NOMO-1 treated with DMSO at 0.1 percent for 48 hours (cell line): ENCODE data around the gene TPRA1.
"Not testable (repeated sequence)": the region's sequence is repeated elsewhere in the genome, so short reads cannot be mapped to it uniquely, and the experiment has no call there.

Experiments used
- DNase-seq: peaks from one replicate; lab custom pipeline; 2025; ENCODE audit not compliant: unreplicated experiment; lab: John Stamatoyannopoulos, UW

The TPRA1 gene

DNA sequence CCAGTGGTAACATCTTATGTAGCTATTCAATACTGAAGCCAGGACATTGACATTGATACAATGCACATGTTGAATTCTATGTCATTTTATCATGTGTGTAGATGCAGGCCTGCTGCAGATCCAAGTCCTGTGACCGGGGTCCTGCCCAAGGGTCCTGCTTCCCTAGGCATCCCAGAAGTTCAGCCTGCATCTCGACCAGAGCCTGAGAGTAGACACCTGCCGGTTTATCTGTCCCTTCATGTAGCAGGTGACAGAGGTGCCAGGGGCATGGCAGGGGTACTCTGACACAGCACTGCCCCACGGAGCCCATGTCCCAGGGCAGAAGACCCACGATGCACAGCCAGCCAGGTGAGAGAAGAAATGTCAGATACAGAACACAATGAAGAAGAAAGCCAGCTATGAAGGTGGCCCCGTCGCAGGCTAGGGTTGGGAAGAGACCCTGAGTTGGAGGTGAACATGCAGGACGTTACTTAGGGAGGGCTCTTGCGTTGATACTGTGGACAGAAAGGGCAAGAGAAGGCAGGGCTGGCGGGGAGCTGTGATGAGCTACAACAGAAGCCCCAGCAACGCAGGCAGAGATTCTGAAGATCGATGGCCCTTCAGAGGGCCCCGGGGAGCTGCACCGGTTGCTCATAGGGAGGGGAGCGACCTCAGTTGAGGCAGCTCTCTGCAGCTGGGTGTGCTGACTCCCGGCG lies 51.0 kb downstream of the TPRA1 start:
- no peak for DNase-seq

DNA sequence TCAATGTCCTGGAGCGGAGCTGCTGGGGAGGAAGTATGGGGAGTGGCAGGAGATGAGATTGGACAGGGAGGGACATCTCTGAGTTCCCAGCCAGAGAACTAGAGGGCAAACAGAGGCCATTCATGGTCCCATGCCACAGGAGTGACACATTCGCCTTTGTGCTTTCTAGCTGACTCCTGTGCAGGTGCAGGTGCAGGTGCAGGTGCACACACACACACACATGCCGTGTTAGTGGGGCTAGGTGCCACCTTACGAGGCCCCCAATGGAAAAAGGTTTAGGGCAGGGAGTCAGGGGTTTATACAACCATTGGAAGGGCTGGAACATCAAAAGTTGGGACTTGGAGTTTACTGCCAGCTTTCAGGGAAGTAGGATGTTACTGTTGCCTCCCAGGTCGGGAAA lies 52.0 kb downstream of the TPRA1 start:
- no peak for DNase-seq

DNA sequence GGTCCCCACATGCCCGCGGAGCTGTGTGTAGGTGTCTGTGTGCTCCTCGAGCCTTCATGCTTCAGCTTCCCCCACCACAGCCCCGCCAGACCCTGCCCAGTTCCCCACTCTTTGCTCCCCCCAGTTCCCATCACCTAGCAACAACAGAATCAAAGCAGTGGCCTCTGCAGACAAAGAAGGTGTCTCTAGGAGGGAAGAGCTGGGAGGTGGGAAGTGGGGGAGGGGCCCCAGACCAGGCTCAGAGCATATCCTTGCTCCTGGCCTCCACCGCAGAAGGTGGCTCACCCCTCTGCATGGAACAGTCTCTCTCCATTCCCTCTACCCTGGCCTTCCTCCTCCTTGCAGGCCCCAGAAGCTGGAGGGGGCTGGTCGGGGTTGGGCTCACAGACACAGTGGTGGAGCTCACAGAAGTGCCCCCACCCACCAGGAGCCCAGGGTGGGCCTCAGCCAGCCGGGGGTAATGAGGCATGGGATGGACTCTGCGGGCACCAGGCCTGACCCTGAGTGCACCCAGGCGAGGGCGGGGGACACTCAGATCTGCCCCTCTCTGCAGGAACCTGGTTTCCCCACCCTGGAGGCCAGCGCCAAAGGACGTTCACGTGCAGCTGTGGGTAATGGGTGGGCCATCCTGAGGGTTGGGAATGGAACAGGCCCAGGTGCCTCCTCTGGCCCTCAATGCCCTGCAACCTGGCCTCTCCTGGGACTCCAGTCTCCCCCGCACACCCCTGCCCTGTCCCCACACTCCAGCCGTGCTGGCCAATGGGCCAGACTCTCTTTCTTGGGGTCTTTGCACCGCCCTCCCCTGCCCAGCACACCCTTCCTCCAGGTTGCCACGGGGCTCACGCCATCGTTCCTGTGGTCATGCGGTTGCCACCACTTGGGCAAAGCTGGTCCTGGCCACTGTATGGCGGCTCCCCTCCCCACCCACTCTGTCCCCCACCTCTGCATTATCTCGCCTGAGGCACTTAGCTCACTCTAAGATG lies 53.4 kb downstream of the TPRA1 start:
- no peak for DNase-seq

DNA sequence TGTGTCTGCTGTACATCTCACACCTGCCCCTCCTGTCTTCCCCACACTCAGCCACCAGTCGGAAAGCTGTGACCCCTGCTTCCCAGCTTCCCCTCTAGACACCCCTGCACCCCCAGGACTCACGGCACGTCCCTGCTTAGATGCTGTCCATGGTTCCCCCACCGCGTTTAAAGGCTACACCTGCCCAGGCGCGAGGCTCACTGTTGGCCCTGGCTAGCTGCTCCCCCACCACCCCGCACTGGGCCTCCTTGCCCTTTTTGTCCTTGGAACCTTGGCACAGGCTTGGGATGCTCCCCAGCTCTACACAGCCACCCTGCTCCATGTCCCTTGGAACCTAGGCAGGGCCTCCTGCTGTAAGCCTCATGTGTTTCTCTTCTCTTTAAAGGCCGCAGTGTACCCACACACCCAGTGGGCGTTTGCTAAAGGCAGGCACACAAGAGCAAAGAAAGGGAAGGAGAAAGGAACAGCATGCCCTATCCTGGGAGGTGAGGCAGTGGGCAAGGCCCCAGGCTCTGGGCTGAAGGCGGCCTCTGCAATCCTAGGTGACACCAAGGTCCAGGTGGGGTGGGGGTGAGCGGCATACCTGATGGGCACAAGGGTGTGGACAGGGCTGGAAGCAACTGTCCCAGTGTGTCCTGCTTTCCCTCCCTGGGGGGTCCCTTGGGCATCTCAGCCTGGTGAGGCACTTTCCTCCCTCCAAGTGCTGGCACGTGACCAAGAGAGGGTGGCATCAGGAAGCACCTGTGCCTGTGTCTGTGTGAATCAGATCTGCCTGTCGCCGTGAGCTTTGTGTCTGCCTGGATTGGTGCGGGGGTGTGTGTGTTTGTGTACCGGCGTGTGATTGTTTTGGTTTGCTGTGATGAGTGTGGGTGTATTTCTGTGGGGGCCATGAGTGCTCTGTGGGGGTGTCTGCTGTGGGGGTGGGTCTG lies 54.4 kb downstream of the TPRA1 start:
- no peak for DNase-seq

DNA sequence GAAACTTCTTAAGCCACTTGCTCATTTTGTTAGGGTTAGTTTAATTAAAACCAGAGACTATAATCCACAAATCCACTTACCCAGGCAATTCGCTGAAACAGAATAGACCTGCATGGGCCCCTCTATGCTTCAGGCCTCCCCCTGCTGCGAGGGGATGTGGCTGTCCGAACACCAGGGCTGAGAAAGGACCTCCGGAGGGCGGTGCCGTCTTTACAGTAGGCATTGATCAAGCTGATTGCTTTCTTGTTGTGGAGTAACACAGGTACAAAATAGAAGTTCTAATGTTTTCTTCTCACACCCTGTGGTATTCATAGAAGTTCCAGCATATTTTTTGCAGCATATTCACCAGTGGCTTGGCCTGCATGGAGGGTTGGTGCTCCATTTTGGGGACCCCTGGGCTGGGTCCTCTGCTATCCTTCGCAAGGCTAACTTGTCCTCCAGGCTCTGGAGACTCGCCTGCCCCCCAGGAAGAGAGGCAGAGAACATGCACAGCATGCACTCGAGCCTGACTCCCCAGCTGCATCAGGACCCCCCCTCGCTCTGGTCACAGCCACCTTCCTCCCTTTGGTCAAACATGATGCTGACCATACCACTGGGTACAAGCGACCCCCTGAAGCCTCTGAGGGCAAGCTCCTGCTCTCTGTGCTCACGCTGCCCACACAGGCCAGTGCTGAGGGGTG lies 55.3 kb downstream of the TPRA1 start:
- no peak for DNase-seq

DNA sequence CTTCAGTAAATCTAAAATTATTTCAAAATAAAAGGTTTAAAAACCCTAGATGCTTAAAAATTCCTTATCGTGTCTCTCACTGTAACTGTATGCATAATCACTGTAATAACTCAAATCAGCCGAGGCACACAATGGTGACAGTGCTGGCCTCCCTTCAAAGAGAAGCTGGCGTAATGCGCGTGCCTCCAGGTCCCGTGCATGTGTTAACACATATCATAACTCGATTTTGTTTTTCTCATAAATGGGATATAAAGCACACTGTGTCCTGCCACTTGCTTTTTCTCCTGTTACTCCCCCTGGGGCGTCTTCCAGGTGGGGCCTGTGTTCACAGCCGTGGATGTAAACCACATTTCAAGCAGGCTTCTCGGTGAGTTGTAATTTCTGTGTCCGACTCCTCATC lies 56.0 kb downstream of the TPRA1 start:
- no peak for DNase-seq

DNA sequence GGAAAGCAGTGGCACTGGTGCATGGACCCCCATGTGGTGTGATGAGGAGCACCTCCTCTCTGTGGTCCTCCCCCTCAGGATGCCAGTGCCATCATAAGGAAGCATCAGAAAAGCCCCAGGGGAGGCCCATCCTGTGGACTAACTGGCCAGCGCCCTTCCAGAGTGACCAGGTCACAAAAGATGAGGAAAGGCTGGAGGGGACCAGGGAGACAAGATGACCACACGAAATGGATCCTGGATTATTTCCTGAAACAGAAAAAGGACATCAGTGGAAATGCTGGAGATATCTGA lies 56.4 kb downstream of the TPRA1 start:
- no peak for DNase-seq

DNA sequence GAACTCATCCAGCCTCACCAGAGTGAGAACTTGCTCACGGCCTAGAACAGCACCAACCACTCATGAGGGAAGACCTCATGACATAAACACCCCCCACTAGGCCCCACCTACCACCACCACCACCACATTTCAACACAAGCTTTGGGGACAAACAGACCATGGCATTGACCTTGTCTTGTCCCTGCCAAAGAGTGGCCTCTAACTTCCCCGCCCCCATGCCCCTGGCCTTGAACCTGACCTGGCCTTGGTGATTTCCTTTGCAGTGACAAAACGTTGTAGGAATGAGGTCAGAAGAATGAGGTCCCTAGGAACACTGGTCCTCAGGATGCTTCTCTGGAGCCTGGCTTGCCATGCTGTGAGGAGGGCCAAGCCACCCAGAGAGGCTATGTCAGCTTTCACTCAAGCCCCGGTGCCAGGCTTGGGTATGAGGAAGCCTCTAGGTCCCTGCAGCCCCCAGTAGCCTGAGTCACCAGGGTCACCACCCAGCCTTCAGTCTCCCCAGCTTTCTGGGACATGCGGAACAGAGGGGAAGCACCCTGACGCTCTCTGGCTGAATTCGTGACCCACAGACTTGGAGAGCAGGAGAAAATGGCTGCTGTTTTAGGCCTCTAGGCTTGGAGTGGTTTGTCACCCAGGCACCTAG lies 57.9 kb downstream of the TPRA1 start:
- DNase-seq: no peak

DNA sequence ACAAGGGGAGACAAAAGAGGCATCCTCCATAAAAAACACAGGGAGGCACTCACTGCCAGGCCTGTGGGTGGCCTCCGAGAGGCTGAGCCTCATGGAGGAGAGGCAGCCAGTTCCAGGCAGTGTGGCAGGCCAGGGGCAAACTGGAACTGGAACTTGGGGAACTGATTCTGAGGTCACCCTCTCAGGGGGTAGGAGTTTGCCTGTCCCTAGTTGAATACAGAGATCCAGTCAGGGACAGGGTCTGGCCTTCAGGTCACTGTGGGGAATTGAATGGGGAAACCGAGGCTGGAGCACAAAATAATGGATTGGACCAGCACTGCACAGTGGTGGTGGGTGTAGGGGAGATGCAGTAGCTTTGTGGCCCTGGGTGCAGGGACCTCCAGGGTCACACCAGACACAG lies 58.7 kb downstream of the TPRA1 start:
- DNase-seq: no peak

DNA sequence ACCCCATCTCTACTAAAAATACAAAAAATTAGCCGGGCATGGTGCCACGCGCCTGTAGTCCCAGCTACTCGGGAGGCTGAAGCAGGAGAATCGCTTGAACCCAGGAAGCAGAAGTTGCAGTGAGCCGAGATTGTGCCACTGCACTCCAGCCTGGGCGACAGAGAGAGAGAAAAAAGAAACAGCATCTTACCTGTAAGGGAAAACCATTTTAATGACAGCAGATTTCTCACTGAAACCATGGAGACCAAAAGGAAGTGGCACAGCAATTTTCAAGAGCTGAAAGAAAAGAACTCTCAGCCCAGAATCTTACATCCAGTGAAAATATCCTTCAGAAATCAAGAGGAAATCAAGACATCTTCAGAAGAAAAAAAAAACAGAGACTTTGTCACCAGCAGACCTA lies 59.7 kb downstream of the TPRA1 start:
- DNase-seq: not testable (repeated sequence)

DNA sequence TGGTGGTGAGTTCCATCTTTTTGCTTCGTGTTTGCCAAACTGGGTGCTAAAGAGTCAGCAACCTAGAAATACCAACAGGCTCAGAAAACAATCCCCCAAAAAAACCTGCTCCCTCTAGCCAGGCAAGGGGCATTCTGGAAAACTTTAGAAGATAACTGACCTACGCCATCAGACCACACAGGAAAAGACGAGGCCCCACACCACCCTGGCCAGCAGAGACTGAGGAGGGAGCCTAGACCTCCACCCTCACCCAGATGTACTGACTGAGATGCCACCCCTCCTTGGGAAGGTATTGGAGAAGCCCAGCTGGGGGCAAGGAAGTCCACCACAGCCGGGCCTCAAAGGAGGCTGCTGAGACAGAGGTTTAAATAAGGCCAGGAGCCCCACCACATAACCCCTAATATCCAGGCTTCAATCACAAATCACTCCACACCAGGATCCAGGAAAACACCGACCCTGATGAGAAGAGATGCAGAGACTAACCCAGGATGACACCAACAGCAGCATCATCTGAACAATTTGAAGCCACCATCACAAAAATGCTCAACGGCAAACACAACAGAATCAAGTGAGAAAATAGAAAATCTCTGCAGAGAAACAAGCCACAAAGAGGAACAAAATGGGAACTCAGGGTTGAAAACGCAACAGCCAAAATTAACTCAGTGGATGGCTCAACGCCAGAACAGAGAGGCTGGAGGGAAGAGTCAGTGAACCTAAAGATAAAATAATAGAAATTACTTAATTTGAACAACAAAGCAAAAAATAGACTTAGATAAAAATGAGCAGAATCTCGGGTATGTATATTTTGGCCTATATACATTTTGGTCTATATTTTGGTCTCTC lies 61.0 kb downstream of the TPRA1 start:
- DNase-seq: peak; percentile 41

DNA sequence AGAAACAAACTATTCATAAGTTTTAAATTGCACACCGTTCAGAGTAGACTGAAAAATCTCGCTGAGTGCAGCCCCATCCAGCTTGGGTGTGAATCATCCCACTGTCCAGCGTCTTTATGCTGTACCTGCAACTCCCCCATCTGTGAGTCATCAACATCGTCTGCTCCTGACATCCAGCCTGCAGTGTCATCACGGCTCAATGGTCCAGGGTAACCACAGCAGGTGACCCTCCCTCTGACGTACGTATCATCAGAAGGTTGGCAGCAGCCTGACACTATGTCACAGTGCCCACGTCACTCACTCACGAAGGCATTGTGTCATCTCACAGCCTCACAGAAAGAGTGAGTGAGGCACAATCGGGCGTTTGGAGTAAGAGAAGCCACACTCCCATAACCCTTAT lies 65.2 kb downstream of the TPRA1 start:
- DNase-seq: no peak

DNA sequence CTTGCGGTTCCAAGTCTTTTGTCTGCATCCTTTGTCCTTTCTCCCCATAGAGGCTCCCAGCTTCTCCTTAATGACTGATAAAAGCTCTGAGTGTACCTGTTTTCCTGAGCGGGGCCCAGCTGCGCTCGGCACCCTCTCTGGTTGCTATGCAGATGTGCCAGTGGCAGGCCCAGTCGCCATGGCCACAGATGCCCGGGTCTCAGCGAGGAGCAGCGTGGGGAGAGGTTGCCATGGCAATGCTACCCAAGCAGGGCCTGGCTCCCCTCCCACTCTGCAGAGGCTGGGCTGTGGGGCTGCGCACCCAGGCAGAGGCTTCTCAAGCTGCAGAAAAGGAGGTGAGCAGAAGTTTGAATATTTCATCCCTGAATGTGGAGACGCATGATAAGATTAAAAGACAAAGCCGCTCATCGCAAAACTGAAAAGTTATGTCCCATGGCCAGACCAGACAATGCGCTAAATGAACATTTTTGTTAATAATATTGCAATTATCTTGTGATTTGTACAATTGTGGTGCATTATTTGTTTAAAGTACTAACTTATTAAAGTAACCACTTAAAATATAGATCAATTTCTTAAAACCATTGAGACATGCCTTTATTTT lies 66.1 kb downstream of the TPRA1 start:
- DNase-seq: no peak
